ENCODE results near the gene TNFRSF19.

TNFRSF19 gene

GRCh38 chr13:23599083-23599925 lies 29.1 kb downstream of the TNFRSF19 start:
- H3K79me2 ChIP-seq (ENCODE audit: insufficient read depth, low read length): no peaks in the 10 kb centered on the region
- no peak overlapping the region for H3K4me2 ChIP-seq (ENCODE audit: low read length)
- no peak overlapping the region for H3K9ac ChIP-seq (ENCODE audit: low read length)
- H3K27me3 ChIP-seq (ENCODE audit: insufficient read depth, low read length): no peaks in the 10 kb centered on the region
- no peaks in the 10 kb centered on the region for H4K20me1 ChIP-seq (ENCODE audit: insufficient read depth, low read length)
- no peaks in the 10 kb centered on the region for H3K4me1 ChIP-seq (ENCODE audit: insufficient read depth, low read length, severe bottlenecking)
- H3K4me3 ChIP-seq (ENCODE audit: low read depth, low read length, poor library complexity, severe bottlenecking): no peak overlapping the region
- H2AFZ ChIP-seq (ENCODE audit: low read length): no peak overlapping the region
- H3K9me2 ChIP-seq (ENCODE audit: low read depth, low read length): no peaks in the 10 kb centered on the region
- H3K9me3 ChIP-seq (ENCODE audit: low read length): no peaks in the 10 kb centered on the region
- TF ChIP-seq EZH2 (IDR thresholded peaks at IDR 0.05; ENCODE audit: borderline replicate concordance, low read length) (no peak), CTCF (IDR thresholded peaks at IDR 0.05; ENCODE audit: low read length) (no peak)
- no peaks in the 10 kb centered on the region for H3K36me3 ChIP-seq (ENCODE audit: insufficient read depth, low read length)
- H3F3A ChIP-seq (ENCODE audit: insufficient read depth, low read length): no peaks in the 10 kb centered on the region
- H3K27ac ChIP-seq (ENCODE audit: low read depth, low read length, poor library complexity, severe bottlenecking): no peak overlapping the region

DNA sequence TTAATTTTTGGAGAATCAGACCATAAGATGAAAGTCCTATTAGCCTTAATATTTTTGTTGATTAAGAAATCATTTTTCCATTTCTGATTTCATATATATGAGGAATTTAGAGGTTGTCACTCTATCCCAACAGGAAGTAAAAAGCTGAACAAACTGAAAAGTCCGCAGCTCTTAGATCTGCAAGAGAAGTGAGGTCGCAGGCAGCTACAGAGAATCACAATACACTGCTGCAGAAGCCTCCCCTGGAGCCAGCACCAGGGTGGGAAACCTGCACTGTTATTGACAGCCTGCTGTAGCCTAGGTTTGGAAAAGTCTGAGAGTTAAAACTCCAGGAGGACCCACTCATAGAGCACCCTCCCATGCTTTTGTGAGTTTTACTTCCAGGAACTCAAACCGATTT lies 29.9 kb downstream of the TNFRSF19 start:
- H3K4me2 ChIP-seq (ENCODE audit: low read length): no peak overlapping the region

DNA sequence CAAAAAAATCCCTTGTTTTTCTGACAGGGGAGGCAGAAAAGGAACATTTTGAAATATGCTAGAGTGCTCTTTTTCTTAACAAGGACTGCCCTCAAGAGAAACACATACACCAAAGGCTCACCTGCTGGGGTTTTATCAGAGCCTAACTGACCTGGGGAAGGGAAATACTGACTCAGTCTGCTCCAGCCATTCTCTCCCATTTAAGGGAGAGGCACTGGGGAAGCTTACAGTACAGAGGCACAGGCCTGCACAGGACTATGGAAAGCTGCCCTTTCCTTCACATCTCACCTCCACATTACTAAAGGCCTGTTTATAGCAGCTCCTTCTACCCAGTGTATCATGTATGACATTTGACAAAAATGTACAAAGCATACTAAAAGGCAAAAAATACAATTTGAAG lies 30.3 kb downstream of the TNFRSF19 start:
- Histone ChIP-seq H3K79me2 (ENCODE audit: insufficient read depth, low read length) (no peaks in the 10 kb centered on the region), H3K9me3 (ENCODE audit: low read length) (no peaks in the 10 kb centered on the region), H2AFZ (ENCODE audit: low read length) (no peak overlapping the region), H3K9me2 (ENCODE audit: low read depth, low read length) (no peaks in the 10 kb centered on the region), H3K4me1 (ENCODE audit: insufficient read depth, low read length, severe bottlenecking) (no peaks in the 10 kb centered on the region), H3K4me2 (ENCODE audit: low read length) (no peak overlapping the region), H4K20me1 (ENCODE audit: insufficient read depth, low read length) (no peaks in the 10 kb centered on the region), H3K36me3 (ENCODE audit: insufficient read depth, low read length) (no peaks in the 10 kb centered on the region), H3K4me3 (ENCODE audit: low read depth, low read length, poor library complexity, severe bottlenecking) (no peak overlapping the region), H3K27me3 (ENCODE audit: insufficient read depth, low read length) (no peaks in the 10 kb centered on the region), H3K27ac (ENCODE audit: low read depth, low read length, poor library complexity, severe bottlenecking) (no peak overlapping the region), H3K9ac (ENCODE audit: low read length) (no peak overlapping the region), H3F3A (ENCODE audit: insufficient read depth, low read length) (no peaks in the 10 kb centered on the region)
- TF ChIP-seq EZH2 (IDR thresholded peaks at IDR 0.05; ENCODE audit: borderline replicate concordance, low read length) (no peak), CTCF (IDR thresholded peaks at IDR 0.05; ENCODE audit: low read length) (no peak)

More for the DNA sequence above, 29.9 kb downstream of the TNFRSF19 start:
- TF ChIP-seq CTCF (IDR thresholded peaks at IDR 0.05; ENCODE audit: low read length) (no peak), EZH2 (IDR thresholded peaks at IDR 0.05; ENCODE audit: borderline replicate concordance, low read length) (no peak)
- Histone ChIP-seq H3K27me3 (ENCODE audit: insufficient read depth, low read length) (no peaks in the 10 kb centered on the region), H3K9me2 (ENCODE audit: low read depth, low read length) (no peaks in the 10 kb centered on the region), H3K4me1 (ENCODE audit: insufficient read depth, low read length, severe bottlenecking) (no peaks in the 10 kb centered on the region), H3K36me3 (ENCODE audit: insufficient read depth, low read length) (no peaks in the 10 kb centered on the region), H2AFZ (ENCODE audit: low read length) (no peak overlapping the region), H3K4me3 (ENCODE audit: low read depth, low read length, poor library complexity, severe bottlenecking) (no peak overlapping the region), H3K27ac (ENCODE audit: low read depth, low read length, poor library complexity, severe bottlenecking) (no peak overlapping the region), H3K9ac (ENCODE audit: low read length) (no peak overlapping the region), H3K9me3 (ENCODE audit: low read length) (no peaks in the 10 kb centered on the region), H3K79me2 (ENCODE audit: insufficient read depth, low read length) (no peaks in the 10 kb centered on the region), H3F3A (ENCODE audit: insufficient read depth, low read length) (no peaks in the 10 kb centered on the region), H4K20me1 (ENCODE audit: insufficient read depth, low read length) (no peaks in the 10 kb centered on the region)
